HG03139 (cell line): ENCODE data around the gene TMEM175.
"Not testable (repeated sequence)": the region's sequence is repeated elsewhere in the genome, so short reads cannot be mapped to it uniquely, and the experiment has no call there.

Experiments
- ATAC-seq: cut with Tn5 transposase; IDR thresholded peaks from one replicate; pipeline ENCODE4 v1.9.1; 2021; ENCODE audit not compliant: unreplicated experiment

The TMEM175 gene

DNA sequence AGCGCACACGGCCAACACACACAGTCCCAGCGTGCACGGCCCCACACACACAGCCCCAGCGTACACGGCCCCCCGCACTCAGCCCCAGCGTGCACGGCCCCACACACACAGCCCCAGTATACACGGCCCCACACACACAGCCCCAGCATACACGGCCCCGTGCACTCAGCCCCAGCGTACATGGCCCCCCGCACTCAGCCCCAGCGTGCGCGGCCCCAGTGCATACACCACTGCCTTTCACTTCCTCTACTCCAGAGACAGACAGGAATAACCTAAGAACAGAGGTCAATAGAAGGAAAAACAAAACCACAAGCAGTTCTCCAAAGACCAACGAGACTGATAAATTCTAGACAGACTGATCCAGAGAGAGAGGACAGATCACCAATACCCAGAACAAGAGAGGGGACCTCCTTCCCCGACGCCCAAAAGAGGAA lies 17.2 kb upstream of the TMEM175 start:
- ATAC-seq, result no peak

DNA sequence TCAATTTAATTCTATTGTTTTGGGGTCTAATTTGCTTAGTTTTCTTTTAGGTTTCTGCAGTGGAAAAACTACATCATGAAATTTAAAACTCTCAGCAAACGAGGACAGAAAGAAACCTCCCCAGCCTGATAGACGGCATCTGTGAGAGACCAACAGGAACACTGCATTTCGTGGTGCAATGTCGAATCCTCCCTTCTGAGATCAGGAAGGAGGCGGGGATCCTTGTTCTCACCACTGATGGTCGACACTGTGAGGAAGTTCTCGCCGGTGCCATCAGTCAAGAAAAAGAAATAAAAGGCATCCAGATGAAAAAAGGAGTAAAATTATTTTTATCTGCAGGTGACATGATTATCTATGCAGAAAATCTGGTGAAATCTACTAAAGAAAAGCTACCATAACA lies 16.7 kb upstream of the TMEM175 start:
- ATAC-seq, result no peak

DNA sequence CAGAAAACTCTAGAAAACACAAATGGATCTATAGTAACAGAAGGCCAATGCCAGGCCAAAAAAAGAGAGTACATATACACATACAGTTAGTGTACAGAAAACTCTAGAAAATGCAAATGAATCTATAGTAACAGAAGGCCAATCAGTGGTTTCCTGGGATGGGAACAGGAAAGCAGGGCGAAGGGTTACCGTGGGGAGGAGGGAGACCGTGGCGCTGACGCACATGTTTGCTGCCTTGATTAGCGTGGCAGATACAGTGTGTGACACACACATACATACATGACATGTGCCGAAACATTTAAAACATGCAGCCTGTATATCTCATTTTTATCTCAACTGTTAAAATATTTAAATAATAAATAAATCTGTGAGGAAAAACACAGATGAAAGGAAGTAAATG lies 14.8 kb upstream of the TMEM175 start:
- ATAC-seq, result no peak

DNA sequence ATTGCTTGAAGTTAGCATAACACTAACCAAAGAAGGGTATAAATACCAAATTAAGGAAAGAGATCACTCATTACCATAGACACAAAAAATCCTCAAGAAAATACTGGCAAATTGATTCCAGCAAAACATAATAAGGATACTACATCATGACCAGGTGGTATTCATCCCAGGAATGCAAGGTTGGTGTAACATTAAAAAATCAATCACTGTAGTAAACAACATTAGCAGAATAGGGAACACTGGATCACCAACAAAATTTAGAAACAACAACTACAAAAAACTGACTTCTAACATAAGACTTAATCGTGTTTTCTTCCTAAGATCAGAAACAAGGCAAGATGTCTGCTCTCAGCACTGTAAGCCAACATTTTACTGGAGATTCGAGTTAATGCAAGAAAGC lies 14.3 kb upstream of the TMEM175 start:
- ATAC-seq, result no peak

DNA sequence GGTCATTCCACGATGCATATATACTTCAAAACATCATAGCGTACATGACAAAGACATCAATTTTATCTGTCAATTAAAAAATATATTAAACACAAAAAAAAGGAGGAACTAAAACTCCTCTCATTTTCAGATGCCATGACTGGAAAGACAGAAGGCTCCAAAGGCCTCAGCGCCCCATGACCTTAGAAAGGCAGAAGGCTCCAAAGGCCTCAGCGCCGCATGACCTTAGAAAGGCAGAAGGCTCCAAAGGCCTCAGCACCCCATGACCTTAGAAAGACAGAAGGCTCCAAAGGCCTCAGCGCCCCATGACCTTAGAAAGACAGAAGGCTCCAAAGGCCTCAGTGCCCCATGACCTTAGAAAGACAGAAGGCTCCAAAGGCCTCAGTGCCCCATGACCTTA lies 13.7 kb upstream of the TMEM175 start:
- ATAC-seq, result not testable (repeated sequence)

DNA sequence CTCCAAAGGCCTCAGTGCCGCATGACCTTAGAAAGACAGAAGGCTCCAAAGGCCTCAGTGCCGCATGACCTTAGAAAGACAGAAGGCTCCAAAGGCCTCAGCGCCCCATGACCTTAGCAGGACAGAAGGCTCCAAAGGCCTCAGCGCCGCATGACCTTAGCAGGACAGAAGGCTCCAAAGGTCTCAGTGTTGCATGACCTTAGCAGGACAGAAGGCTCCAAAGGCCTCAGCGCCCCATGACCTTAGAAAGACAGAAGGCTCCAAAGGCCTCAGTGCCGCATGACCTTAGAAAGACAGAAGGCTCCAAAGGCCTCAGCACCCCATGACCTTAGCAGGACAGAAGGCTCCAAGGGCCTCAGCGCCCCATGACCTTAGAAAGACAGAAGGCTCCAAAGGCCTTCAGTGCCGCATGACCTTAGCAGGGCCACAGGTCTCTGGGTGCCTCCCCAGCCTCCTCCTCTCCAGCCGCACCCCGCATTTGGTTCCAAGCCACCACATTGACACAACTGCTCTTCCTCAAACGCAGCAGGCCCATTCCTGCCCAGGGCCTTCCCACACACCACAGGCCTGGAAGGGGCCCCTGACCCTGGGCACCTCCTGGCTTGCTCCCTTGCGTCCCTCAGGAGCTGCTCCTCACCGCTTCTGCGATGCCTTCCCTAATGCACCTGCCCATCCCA lies 13.1 kb upstream of the TMEM175 start:
- not testable (repeated sequence) for ATAC-seq

DNA sequence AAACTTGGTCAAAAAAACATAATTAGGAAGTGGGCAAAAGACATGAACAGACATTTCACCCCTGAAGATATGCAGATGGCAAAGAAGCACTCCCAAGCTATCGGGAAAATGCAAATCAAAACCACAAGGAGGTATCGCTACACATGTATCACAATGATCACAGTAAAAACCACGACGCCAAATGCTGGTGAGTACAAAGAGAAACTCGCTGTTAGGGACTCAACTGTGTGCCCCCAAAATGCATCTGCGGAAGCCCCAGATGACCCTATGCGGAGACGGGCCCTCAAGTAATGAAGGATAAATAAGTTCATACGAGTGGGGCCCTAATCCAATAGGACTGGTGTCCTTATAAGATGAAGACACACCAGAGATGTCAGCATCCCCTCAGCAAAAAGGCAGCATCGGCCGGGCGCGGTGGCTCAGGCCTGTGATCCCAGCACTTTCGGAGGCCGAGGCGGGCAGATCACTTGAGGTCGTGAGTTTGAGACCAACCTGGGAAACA lies 10.4 kb upstream of the TMEM175 start:
- ATAC-seq, result no peak

DNA sequence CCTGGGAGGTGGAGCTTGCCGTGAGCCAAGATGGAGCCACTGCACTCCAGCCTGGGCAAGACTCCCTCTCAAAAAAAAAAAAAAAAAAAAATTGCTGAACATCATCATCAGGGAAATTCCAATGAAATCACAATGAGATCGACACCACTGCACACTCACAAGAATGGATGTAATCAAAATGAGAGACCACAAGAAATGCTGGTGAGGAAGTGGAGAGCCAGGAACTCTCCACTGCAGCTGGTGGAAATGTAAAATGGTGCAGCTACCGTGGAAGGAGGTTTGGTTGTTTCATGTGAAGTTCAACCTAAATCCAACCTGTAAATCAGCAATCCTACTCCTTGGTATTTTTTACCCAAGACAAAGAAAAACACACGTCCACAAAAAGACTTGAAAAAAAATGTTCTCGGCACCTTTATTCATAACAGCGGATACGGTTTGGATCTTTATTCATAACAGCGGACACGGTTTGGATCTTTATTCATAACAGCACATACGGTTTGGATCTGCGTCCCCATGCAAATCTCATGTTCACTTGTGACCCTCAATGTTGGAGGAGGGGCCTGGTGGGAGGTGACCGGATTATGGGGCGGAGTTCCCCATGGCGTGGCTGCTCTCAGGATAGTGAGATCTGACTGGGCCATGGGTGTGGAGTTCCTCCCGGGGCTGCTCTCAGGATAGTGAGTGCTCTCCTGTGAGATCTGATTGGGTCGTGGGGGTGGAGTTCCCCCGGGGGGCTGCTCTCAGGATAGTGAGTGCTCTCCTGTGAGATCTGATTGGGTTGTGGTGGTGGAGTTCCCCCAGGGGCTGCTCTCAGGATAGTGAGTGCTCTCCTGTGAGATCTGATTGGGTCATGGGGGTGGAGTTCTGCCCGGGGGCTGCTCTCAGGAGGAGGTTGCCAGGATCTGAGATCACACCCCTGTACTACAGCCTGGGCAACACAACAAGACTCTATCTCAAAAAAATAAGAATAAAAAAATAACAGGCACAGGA lies 7.9 kb upstream of the TMEM175 start:
- no peak for ATAC-seq

DNA sequence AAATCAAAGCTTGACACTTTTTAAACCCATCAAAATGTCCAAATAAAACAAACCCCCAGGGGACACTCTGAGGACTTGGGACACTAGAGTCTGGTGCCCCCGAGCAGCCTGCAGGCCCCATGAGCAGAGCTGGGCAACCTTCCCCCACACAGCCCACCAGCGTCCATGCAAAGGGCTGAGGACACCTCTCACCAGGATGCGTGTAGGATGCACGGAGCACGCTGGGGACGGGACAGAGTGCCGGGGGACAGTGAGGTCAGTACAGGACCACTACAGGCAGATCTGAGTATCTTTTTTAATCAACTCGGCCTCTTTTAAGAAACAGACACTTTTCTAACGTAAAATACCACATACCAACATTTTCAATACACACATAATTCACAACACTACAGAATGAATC lies 7.1 kb upstream of the TMEM175 start:
- ATAC-seq, result no peak

DNA sequence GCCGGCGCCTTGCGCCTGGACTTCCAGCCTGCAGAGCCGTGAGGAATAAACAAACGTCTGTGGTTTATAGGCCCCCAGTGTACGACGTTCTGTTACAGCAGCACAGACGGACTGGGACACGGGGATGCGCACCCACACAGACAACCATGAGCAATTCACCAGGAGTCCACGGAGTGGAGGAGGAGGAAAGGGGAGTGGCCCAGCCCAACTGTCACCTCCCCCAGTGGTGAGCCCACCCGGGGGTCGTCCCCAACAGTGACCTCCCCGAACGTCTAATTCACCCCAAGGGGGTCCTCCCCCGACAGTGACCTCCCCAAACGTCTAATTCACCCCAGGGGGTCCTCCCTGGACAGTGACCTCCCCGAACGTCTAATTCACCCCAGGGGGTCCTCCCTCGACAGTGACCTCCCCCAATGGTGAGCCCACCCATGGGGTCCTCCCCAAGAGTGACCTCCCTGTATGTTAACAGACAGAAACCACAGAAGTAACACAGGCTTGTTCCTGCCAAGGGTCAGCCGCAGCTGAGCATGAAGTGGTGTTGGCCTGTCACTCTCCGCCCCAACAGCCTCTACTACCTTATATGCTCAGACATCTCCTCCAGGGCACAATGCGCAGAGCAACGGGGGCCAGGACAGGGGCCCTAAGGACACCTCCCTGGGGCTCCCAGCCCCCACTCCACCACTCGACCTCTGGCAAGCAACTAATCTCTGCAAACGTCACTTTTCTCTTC lies 6.3 kb upstream of the TMEM175 start:
- no peak for ATAC-seq

DNA sequence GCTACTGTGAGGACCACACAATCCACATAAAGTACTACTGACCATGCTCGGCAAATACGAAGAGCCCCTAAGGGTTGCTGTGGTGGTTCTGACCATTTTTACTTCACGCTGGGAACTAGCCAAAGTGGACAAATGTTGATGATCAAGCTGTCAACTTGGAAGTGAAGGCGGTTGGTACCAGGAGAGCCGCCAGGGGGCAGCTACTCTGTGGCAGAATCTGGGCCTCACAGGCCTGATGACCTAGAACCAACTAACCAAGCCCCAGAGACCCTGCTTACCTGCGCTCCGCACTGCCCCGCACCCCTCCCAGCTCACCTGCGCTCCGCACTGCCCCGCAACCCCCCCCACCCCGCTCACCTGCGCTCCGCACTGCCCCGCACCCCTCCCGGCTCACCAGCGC lies 5.7 kb upstream of the TMEM175 start:
- no peak for ATAC-seq

DNA sequence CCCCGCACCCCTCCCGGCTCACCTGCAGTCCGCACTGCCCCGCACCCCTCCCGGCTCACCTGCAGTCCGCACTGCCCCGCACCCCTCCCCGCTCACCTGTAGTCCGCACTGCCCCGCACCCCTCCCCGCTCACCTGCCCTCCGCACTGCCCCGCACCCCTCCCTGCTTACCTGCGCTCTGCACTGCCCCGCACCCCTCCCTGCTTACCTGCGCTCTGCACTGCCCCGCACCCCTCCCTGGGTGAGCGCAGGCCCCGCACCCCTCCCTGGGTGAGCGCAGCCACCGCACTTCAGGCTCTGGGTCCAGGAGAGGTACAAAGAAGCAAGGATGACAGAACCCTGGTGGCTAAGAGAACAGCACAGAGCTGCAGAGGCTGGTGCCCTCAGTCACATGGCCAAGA lies 4.7 kb upstream of the TMEM175 start:
- not testable (repeated sequence) for ATAC-seq

DNA sequence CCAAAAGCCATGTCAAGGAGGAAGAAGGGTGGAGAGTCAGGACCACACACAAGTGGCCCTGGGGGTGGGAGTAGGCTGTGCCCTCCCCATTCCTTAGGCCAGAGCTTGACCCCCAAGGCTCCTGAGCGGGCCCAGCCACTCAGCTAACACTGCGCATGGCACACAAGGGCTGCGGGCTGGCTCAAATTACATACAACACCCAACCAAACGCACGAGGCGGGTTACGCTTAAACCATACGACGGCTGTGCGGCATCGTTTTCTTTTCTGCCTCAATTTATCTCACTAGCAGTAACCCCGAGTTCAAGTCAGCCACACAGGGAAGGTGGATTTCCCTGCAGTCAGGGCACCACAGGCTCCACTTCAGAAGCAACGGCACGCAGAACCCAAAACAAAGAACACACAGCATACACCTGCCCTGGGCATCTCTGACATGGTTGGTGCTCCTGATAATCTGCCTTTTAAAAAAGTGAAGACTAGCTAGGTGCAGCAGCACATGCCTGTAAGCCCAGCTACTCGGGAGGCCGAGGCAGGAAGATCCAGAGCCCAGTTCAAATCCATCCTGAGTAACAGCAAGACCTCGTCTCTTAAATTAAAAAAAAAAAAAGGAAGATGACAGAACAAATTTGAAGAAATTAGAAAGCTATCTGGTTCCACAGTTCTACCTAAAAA lies 3.0 kb upstream of the TMEM175 start:
- ATAC-seq, result no peak

DNA sequence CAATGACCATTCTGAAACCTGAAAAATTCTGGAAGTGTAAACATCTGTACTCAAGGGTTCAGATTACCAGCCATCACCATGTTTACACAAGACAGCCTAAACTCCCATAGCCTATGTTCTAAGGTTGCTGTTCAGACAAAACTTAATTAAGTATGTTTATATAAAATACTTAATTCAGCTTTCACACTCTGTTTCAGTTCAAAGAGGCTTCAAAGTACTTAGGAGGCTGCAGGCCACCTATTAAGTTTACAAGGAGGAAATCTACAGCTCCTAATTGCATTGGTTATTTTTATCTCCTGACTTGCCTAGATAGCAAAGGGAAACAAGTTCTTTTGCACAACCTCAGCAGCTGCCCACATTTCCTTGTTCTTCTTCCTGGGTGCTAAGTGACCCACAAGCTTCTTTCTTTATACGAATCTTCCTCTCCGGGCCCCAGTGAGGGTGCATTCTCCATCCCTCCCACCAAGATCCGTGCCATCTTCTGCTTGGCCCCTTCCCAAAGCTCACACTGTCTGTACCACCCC lies 2.2 kb upstream of the TMEM175 start:
- ATAC-seq, result no peak

DNA sequence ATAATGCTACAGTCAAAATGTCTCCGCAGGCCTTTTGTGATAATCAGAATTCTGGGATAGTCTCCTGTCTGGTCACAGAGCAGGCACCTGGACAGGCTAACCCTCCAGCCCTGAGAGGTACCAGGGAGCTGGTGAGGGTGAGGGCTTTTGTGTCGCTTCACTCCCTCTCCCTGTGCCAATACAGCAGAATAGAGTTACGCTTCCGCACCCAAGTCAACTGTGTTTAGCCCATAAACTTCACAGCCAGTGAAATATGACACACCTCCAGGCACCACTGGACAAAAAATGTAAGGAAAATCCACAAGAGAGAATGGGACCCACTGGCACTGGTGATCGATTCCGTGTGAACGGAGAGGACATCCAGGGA lies 1.4 kb upstream of the TMEM175 start:
- no peak for ATAC-seq

DNA sequence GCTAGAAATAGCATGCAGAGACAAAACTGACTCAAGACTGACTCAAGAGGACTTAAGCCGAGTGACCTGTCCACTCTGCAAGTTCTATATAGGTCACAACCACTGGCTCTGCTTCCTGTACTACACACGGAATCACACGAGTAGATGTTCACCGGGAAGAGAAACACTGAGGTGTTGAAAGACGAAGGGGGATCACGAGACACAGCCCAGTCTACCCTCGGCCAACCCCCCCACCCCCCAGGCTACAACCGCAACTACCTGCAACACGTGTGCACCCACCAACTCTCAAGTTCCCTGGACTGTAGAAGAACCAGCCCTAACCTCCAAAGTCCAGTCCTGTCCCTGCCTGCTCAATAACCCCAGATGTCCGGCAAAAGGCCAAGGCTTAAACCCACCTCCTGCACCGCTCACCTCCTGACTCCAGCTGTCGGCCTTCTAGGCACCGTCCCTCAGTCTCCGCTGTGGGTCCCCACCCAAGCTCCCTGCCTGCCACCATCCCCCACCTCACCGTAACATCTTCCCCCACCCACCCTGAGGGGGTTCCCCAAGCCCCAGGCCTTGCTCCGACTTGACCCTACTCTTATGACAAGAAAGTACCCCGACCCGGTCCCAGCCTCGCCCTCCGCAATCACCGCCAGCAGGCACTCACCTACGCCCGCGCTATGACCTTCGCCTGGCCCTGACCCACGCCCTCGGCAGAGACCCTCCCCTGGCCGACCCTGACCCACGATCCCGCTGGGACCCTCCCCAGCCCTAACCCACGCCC lies 883 bp upstream of the TMEM175 start:
- ATAC-seq, result no peak

DNA sequence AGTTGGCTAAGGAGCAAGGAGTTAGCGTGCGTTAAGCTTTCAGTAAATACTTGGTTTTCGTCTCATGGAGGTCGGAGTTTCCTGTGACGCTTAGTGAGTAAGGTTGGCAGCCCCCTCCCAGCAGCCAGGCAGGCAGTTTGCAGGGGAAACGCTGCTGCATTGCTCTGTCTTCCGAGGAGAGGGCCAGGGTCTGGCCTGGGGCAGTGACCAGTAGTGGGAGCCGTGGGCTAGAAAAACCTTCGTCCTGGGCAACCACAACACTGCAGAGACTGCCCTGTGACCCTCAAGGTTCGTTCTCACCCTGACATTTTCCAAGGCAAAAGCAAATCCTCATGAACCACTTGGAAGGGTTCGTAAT lies 432 bp downstream of the TMEM175 start:
- no peak for ATAC-seq

DNA sequence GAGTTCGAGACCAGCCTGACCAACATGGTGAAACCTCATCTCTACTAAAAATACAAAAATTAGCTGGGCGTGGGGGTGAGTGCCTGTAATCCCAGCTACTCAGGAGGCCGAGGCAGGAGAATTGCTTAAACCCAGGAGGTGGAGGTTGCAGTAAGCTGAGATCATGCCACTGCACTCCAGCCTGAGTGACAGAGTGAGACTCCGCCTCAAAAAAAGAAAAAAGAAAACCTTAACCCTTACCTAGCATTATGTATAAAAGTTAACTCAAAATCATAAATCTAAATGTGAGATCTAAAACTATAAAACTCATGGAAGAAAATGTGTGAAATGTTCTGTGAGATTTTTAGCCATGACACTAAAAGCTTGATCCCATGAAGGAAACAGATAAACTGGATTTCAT lies 7.2 kb downstream of the TMEM175 start:
- not testable (repeated sequence) for ATAC-seq

DNA sequence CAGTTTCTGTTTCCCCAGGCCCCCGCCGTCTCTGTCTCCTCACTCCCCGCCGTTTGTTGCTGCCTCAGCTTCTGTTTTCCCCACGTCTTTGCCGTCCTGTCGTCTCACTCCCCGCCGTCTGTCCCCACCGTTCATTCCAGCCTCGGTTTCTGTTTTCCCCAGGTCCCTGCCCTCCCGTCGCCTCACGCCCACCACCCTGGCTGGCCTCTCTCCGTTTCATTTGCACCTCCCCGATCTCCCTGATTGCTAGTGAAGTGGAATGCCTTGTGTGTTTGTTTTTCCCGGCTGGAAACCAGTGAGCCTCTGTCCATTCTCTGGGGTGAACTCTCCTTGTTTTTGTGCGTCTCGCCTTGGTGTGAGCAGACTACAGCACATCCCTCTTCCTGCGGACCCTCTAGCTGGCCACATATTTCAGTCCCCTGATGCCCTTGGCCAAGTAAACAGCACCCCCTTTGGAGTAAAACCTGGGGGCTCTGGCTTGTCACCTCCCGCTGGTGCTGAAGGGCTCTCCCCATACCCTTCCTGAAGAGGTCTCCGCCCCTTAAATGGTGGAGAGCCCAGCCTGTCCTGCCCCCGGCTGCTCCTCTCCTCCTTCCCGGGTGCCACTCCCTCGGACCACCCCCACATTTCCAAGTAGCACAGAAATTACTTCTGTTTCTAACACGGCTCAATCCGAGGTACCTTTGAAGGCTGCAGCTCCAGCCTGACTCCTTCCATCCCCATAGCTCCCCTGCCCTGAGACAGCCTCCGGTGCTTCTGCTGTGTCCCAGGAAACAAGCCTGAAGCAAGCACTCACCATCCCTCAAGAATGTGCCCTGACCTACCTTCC lies 13.2 kb downstream of the TMEM175 start:
- ATAC-seq, result no peak
